ENCODE results near the gene GFOD1.

DNA sequence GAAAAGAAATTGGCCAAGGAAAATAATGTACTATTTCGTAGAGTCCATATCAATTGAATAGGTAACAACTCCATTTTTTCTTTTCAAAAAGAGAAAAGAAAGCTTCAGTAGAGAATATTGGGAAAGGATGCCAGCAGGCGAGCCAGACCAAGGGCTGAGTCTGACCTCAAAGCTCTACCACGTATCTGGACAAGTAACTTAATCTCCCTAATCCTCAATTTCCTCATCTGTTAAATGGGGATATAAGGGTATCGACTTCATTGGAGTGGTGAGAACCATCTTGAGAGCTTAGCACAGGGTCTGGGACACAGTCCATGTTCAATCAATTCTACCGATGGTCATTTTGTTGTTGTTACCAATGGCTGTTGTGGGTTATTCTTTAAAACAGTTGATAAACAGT, 95.9 kb downstream of the GFOD1 start:
- TF ChIP-seq CTCF (conservative IDR thresholded peaks at IDR 0.05 in 1 of 2, IDR thresholded peaks at IDR 0.05 in 1 of 2; ENCODE audit: low read depth in 1 of 2, low read length in 2 of 2) (no peak), EZH2 (IDR thresholded peaks at IDR 0.05; ENCODE audit: low read length, missing control alignments) (no peak)

Measured in fibroblast of lung (primary cell).